Neural cell (in vitro differentiated cells): ENCODE measurements around the gene TMEM92.

Experiments used
- CTCF ChIP-seq: fragments of 450-650 bp; IDR thresholded peaks from 2 replicates; pipeline ENCODE4 v1.5.1; 2014; ENCODE audit warnings: antibody characterized with exemption, mild to moderate bottlenecking, moderate library complexity; ENCODE audit not compliant: poor library complexity, severe bottlenecking
- EZH2 ChIP-seq: fragments of 200-600, 300-800 bp; shearing (Covaris generic), sonication (generic); IDR thresholded peaks from 2 replicates; pipeline ENCODE4 v1.6.1; 2014; ENCODE audit warnings: antibody characterized with exemption, low read length, borderline replicate concordance, mild to moderate bottlenecking; ENCODE audit not compliant: insufficient read depth, poor library complexity, severe bottlenecking

GRCh38 chr17:50311112-50311460 is 36.8 kb downstream of the TMEM92 start:
- TF ChIP-seq CTCF, result no peak
- TF ChIP-seq EZH2, result no peak
